ENCODE data around the gene C6orf120. TPM values are rescaled to one million over a fixed set of nuclear protein-coding genes. Genes with fewer than 3 reads are reported as not detected.

Gene C6orf120
- total and polyA plus RNA-seq, 2 donors (not counting 3 experiments of a cell fraction or from before 2014, with no cell fraction given), result 13.8 to 30.1 TPM

DNA sequence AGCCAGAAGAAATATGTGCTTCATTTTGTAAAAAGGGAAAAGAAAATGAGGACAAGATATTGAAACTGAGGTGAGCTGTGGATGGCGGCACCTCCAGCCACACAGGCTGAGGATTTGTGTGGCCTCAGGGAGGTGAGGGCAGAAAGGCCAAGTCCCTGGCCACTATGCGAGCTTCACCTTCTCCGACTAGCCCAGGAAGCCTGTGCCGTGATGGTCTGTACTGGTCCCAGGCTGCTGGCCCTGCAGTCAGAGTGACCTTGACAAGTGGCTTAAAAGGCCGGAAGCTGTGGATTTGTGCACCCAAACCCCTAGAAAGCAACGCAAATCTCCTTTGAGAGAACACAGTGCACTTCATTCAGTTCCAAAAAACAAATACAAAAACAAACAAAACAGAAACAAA, 48.2 kb upstream of the C6orf120 start:
- Histone ChIP-seq H3K27me3 (ENCODE audit: control insufficient read depth in 2 of 2, insufficient read depth in 2 of 2, low read length in 2 of 2) (no peaks in the 10 kb centered on the region), H3K9me1 (replicated peaks; ENCODE audit: control insufficient read depth, extremely low read depth, insufficient read depth, low read length) (no peaks in the 10 kb centered on the region), H3K4me1 (ENCODE audit: control insufficient read depth, extremely low read depth, insufficient read depth, low read length) (no peaks in the 10 kb centered on the region), H4K20me1 (replicated peaks; ENCODE audit: control insufficient read depth, extremely low read depth, insufficient read depth, low read length) (no peaks in the 10 kb centered on the region), H3K27ac (ENCODE audit: insufficient read depth, low read depth, low read length) (no peak overlapping the region), H3K4me3 (replicated peaks in 1 of 3; ENCODE audit: insufficient read depth in 1 of 3, low read depth in 1 of 3, low read length in 3 of 3) (no peak overlapping the region), H3K79me2 (ENCODE audit: control insufficient read depth, insufficient read depth, low read length) (no peaks in the 10 kb centered on the region), H2AFZ (ENCODE audit: low read depth, low read length) (no peak overlapping the region), H3K9me3 (replicated peaks; ENCODE audit: control insufficient read depth, insufficient read depth, low read length) (no peaks in the 10 kb centered on the region), H3K9ac (replicated peaks; ENCODE audit: extremely low read depth, insufficient read depth, low read length) (no peak overlapping the region), H3K36me3 (ENCODE audit: control insufficient read depth in 2 of 2, extremely low read depth in 1 of 2, insufficient read depth in 2 of 2, low read length in 2 of 2) (peaks cover 0 to 15% of the 10 kb centered on the region in 2 experiments), H3K4me2 (ENCODE audit: insufficient read depth, low read length) (no peak overlapping the region)
- DNase-seq (ENCODE audit: low read depth, low spot score), result no peak
- ChIA-PET POLR2A (interaction anchor here (1.1 kb wide), 1 partner anchor 49 kb away, joined by 3 read pairs; no protein-coding TSS in a partner anchor), CTCF (interaction anchor here (0.8 kb wide), 1 partner anchor 35 kb away, joined by 3 read pairs; no protein-coding TSS in a partner anchor)
- intact Hi-C loops (cut with micrococcal nuclease) (loop anchor here (1.0 to 10.0 kb wide), 3 partner anchors 16 to 229 kb away; partner anchors contain the start of genes C6orf120 and WDR27), dilution Hi-C loops (cut with MboI; ENCODE audit: extremely low pct_ligation_motif_present, low sequenced_read_pairs) (no loop called here)
- TF ChIP-seq, protein P1, sequence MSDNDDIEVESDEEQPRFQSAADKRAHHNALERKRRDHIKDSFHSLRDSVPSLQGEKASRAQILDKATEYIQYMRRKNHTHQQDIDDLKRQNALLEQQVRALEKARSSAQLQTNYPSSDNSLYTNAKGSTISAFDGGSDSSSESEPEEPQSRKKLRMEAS (IDR thresholded peaks at IDR 0.05; ENCODE audit: insufficient read depth, insufficient read length), result no peak
- TF ChIP-seq FOS (IDR thresholded peaks at IDR 0.05; ENCODE audit: borderline replicate concordance, insufficient read depth, low read length) (no peak), POLR2A (IDR thresholded peaks at IDR 0.05; ENCODE audit: low read depth, low read length) (no peak), EZH2 (IDR thresholded peaks at IDR 0.05; ENCODE audit: borderline replicate concordance, low read depth, low read length, severe bottlenecking) (no peak), MYC (IDR thresholded peaks at IDR 0.05; ENCODE audit: low read depth, low read length) (no peak), GATA2 (IDR thresholded peaks at IDR 0.05; ENCODE audit: insufficient read depth, insufficient read length, low read depth, low read length) (no peak), JUN (IDR thresholded peaks at IDR 0.05; ENCODE audit: borderline replicate concordance, insufficient read depth, insufficient read length, low read depth) (no peak), POLR2AphosphoS5 (IDR thresholded peaks at IDR 0.05; ENCODE audit: insufficient read depth, low read depth, low read length) (no peak)
- TF ChIP-seq, protein P2, sequence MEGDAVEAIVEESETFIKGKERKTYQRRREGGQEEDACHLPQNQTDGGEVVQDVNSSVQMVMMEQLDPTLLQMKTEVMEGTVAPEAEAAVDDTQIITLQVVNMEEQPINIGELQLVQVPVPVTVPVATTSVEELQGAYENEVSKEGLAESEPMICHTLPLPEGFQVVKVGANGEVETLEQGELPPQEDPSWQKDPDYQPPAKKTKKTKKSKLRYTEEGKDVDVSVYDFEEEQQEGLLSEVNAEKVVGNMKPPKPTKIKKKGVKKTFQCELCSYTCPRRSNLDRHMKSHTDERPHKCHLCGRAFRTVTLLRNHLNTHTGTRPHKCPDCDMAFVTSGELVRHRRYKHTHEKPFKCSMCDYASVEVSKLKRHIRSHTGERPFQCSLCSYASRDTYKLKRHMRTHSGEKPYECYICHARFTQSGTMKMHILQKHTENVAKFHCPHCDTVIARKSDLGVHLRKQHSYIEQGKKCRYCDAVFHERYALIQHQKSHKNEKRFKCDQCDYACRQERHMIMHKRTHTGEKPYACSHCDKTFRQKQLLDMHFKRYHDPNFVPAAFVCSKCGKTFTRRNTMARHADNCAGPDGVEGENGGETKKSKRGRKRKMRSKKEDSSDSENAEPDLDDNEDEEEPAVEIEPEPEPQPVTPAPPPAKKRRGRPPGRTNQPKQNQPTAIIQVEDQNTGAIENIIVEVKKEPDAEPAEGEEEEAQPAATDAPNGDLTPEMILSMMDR (IDR thresholded peaks at IDR 0.05; ENCODE audit: extremely low read depth in 1 of 2, insufficient read depth in 1 of 2, low read depth in 1 of 2, low read length in 2 of 2), result no peak
- FAIRE-seq, result no peak
- no TSS peak for BruUV-seq (replicated peaks)
